B cell (primary cell): ENCODE data around the gene UGT3A1. TPM values are rescaled to one million over a fixed set of nuclear protein-coding genes. Genes with fewer than 3 reads are reported as not detected.

ENCODE experiments used
- ATAC-seq: fragments of 200-7000 bp; cut with Tn5 transposase; one replicate; pipeline ENCODE4 v1.10.0; 2021; ENCODE audit warnings: low read depth, mild to moderate bottlenecking, moderate number of reproducible peaks, moderate library complexity
- CTCF ChIA-PET: fragments of 350-600 bp; sonication (Branson Sonifier 250); formaldehyde crosslinking; loops from one replicate; lab custom pipeline; 2021; ENCODE audit warnings: antibody characterized with exemption, inconsistent platforms; lab: Charles Lee
- POLR2A ChIA-PET: fragments of 350-600 bp; sonication (Branson Sonifier 250); formaldehyde crosslinking; loops from one replicate; lab custom pipeline; 2021; ENCODE audit warnings: antibody characterized with exemption; lab: Charles Lee
- DNase-seq: peaks from one replicate; pipeline ENCODE4 v3.0.0; 2013
- H2AFZ ChIP-seq: 2 replicates; pipeline ENCODE4 v1.6.1; 2012; ENCODE audit warnings: mild to moderate bottlenecking, low read depth, low read length; ENCODE audit not compliant: insufficient read depth, poor library complexity, severe bottlenecking
- H3K27ac ChIP-seq, 2 donors: 1 replicate in 1 of 2; 2 replicates in 1 of 2; pipeline ENCODE4 v1.5.1; 2012 to 2013; ENCODE audit warnings: low read length in 2 of 2, mild to moderate bottlenecking in 2 of 2, moderate library complexity in 1 of 2
- H3K27me3 ChIP-seq, 4 experiments: fragments of 200-600 bp in 1 of 4; sonication (generic) in 1 of 4; replicated peaks in 1 of 4; 1 replicate in 2 of 4; 2 replicates in 2 of 4; pipeline versions ENCODE4 v1.6.1 to v1.7.0; 2013 to 2016; ENCODE audit warnings: low read length in 3 of 4, mild to moderate bottlenecking in 2 of 4, mixed read lengths in 1 of 4, moderate library complexity in 1 of 4; ENCODE audit not compliant: insufficient read depth in 4 of 4, control insufficient read depth in 3 of 4; ENCODE audit errors: control extremely low read depth in 1 of 4
- H3K36me3 ChIP-seq, 2 experiments: replicated peaks in 1 of 2; 1 replicate in 1 of 2; 2 replicates in 1 of 2; pipeline versions ENCODE4 v1.6.1 to v1.7.1; 2013; ENCODE audit warnings: low read length in 1 of 2; ENCODE audit not compliant: insufficient read depth in 2 of 2, control insufficient read depth in 1 of 2; ENCODE audit errors: control extremely low read depth in 1 of 2, extremely low read depth in 1 of 2
- H3K4me1 ChIP-seq, 2 donors: fragments of 200-600 bp in 1 of 2; sonication (generic) in 1 of 2; 1 replicate in 1 of 2; 2 replicates in 1 of 2; pipeline versions ENCODE4 v1.5.1 to v1.6.1; 2013 to 2017; ENCODE audit warnings: low read length in 2 of 2; ENCODE audit not compliant: control insufficient read depth in 2 of 2, insufficient read depth in 2 of 2
- H3K4me2 ChIP-seq: replicated peaks from 2 replicates; pipeline ENCODE3; 2012; ENCODE audit warnings: mild to moderate bottlenecking, low read depth, low read length; ENCODE audit not compliant: poor library complexity, severe bottlenecking
- H3K4me3 ChIP-seq, 5 experiments: fragments of 200-600 bp in 1 of 5; sonication (generic) in 1 of 5; 1 replicate in 3 of 5; 2 replicates in 2 of 5; pipeline versions ENCODE4 v1.5.1 to v1.7.0; 2011 to 2016; ENCODE audit warnings: low read length in 4 of 5, mild to moderate bottlenecking in 4 of 5, low read depth in 2 of 5, control low read depth in 1 of 5, moderate library complexity in 1 of 5; ENCODE audit not compliant: insufficient read depth in 1 of 5; ENCODE audit errors: control extremely low read depth in 1 of 5, extremely low read depth in 1 of 5
- H3K79me2 ChIP-seq: fragments of 200-600 bp; sonication (generic); one replicate; pipeline ENCODE4 v1.6.0; 2016; ENCODE audit warnings: low read length; ENCODE audit not compliant: control insufficient read depth, insufficient read depth
- H3K9ac ChIP-seq: fragments of 200-600 bp; sonication (generic); 2 replicates; pipeline ENCODE4 v1.6.1; 2017; ENCODE audit warnings: mild to moderate bottlenecking, low read length, moderate library complexity
- H3K9me3 ChIP-seq, 3 donors: one replicate each; pipeline versions ENCODE4 v1.6.1 to v1.7.1; 2013; ENCODE audit warnings: low read length in 2 of 3; ENCODE audit not compliant: control insufficient read depth in 2 of 3, insufficient read depth in 1 of 3; ENCODE audit errors: control extremely low read depth in 1 of 3
- H4K20me1 ChIP-seq: 2 replicates; pipeline ENCODE4 v1.6.0; 2012; ENCODE audit warnings: mild to moderate bottlenecking, low read length; ENCODE audit not compliant: insufficient read depth, control insufficient read depth, poor library complexity, severe bottlenecking
- H3K27ac Mint-ChIP-seq: one replicate; pipeline ENCODE4 v1.8.0; 2021; ENCODE audit warnings: mixed read lengths
- H3K27me3 Mint-ChIP-seq: one replicate; pipeline ENCODE4 v1.8.0; 2021; ENCODE audit warnings: mixed read lengths
- H3K4me1 Mint-ChIP-seq: one replicate; pipeline ENCODE4 v1.8.0; 2021; ENCODE audit warnings: mixed read lengths
- H3K4me3 Mint-ChIP-seq: one replicate; pipeline ENCODE4 v1.8.0; 2021; ENCODE audit warnings: mixed read lengths
- H3K9me3 Mint-ChIP-seq: one replicate; pipeline ENCODE4 v1.8.0; 2022; ENCODE audit warnings: mixed read lengths; ENCODE audit not compliant: insufficient read depth
- CTCF ChIP-seq: fragments of 200-600 bp; IDR thresholded peaks from one replicate; pipeline ENCODE4 v1.8.0; 2022; ENCODE audit warnings: antibody characterized with exemption, mild to moderate bottlenecking
- EZH2 ChIP-seq: IDR thresholded peaks from 2 replicates; pipeline ENCODE4 v1.6.1; 2012; ENCODE audit warnings: borderline replicate concordance, low read depth, mild to moderate bottlenecking, moderate library complexity, low read length; ENCODE audit not compliant: insufficient read depth, poor library complexity, severe bottlenecking
- WGBS: methylation state at CpG from one replicate; pipeline ENCODE4 v1.1.5; 2013; ENCODE audit warnings: missing lambda C conversion rate; ENCODE audit not compliant: insufficient coverage; 5-methylcytosine and 5-hydroxymethylcytosine counted together
- intact Hi-C: fragments of 100-400 bp; cut with micrococcal nuclease; formaldehyde crosslinking; loops from one replicate; pipeline ENCODE4 v1.10.0; 2022
- polyA plus RNA-seq: library from polyadenylated mRNA; depleted of rRNA; stranded (reverse); fragments of >200 nt; gene quantifications from 2 replicates; pipeline ENCODE4 v1.2.3, GENCODE V29; 2012
- total RNA-seq, 2 donors: library from RNA; stranded (reverse); fragments of 120-200 nt in 1 of 2; gene quantifications; 1 replicate in 1 of 2; 2 replicates in 1 of 2; pipeline versions ENCODE4 v1.2.3 to v1.2.4, GENCODE V29; 2013 to 2022

UGT3A1 gene
- total and polyA plus RNA-seq, 2 donors (not counting 1 experiment from before 2014, with no cell fraction given), result not detected

- CTCF ChIA-PET, result no interaction called here
- Histone ChIP-seq H3K4me2 (no peak overlapping the region), H3K4me3 (no peak overlapping the region), H3K9ac (no peak overlapping the region), H3K27me3 (no peaks in the 10 kb centered on the region), H3K9me3 (peaks cover 0 to 5% (median 0%) of the 10 kb centered on the region in 3 donors), H2AFZ (no peak overlapping the region), H4K20me1 (no peaks in the 10 kb centered on the region), H3K27ac (no peak overlapping the region), H3K4me1 (no peaks in the 10 kb centered on the region), H3K79me2 (no peaks in the 10 kb centered on the region), H3K36me3 (no peaks in the 10 kb centered on the region)
- no peak for TF ChIP-seq EZH2
- TF ChIP-seq CTCF, result no peak
- WGBS, result 0% methylated on average over 1 of the region's 1 CpG
- Mint-ChIP-seq H3K4me1 (peaks cover 8% of the 10 kb centered on the region), H3K9me3 (no peaks in the 10 kb centered on the region), H3K27ac (no peak overlapping the region), H3K27me3 (peaks cover 3% of the 10 kb centered on the region), H3K4me3 (no peak overlapping the region)
- ATAC-seq (no peak), DNase-seq (no peak)
- POLR2A ChIA-PET, result no interaction called here
- intact Hi-C loops, result no loop called here
Observed at GRCh38 chr5:35908228-35908627, 83.0 kb downstream of the UGT3A1 start.

GRCh38 chr5:35904443-35905132 is 86.6 kb downstream of the UGT3A1 start:
- H2AFZ ChIP-seq, result peak overlapping the region; percentile 36
- ChIA-PET POLR2A (no interaction called here), CTCF (no interaction called here)
- no peak for DNase-seq
- TF ChIP-seq CTCF (no peak), EZH2 (no peak)
- no peaks in the 10 kb centered on the region for H3K9me3 ChIP-seq
- H3K9ac ChIP-seq, result no peak overlapping the region
- H3K27me3 Mint-ChIP-seq, result peaks cover 3% of the 10 kb centered on the region
- ATAC-seq, result no peak
- peaks cover 8% of the 10 kb centered on the region for H3K4me1 Mint-ChIP-seq
- no peaks in the 10 kb centered on the region for H3K36me3 ChIP-seq
- H3K79me2 ChIP-seq, result no peaks in the 10 kb centered on the region
- no peak overlapping the region for H3K4me3 Mint-ChIP-seq
- intact Hi-C loops, result no loop called here
- no peak overlapping the region for H3K27ac ChIP-seq
- no peak overlapping the region for H3K4me2 ChIP-seq
- no peak overlapping the region for H3K4me3 ChIP-seq
- 51% methylated on average over 8 of the region's 11 CpGs for WGBS
- H3K27ac Mint-ChIP-seq, result no peak overlapping the region
- no peaks in the 10 kb centered on the region for H3K9me3 Mint-ChIP-seq
- H4K20me1 ChIP-seq, result no peaks in the 10 kb centered on the region
- H3K4me1 ChIP-seq, result no peaks in the 10 kb centered on the region
- H3K27me3 ChIP-seq, result no peaks in the 10 kb centered on the region
